H1 (cell line): ENCODE results near the gene FOXL2.
A peak's percentile ranks its signal among the peaks of the same experiment; 100 is the strongest.

Experiments
- BCL11A ChIP-seq, 2 experiments: IDR thresholded peaks; one replicate each; pipeline ENCODE4 v1.6.1; 2011; ENCODE audit warnings: low read depth in 2 of 2, low read length in 2 of 2, mild to moderate bottlenecking in 2 of 2
- BRCA1 ChIP-seq: IDR thresholded peaks from 2 replicates; pipeline ENCODE4 v1.6.1; 2012; ENCODE audit warnings: low read depth, low read length, improper control_type of control experiment
- EZH2 ChIP-seq: fragments of 200-600 bp; sonication (generic); IDR thresholded peaks from 2 replicates; pipeline ENCODE4 v1.7.1; 2012; ENCODE audit warnings: low read depth, mild to moderate bottlenecking, moderate library complexity, low read length, inconsistent platforms; ENCODE audit not compliant: severe bottlenecking
- JUN ChIP-seq: IDR thresholded peaks from 2 replicates; pipeline ENCODE4 v1.6.1; 2011; ENCODE audit warnings: low read depth, mild to moderate bottlenecking, improper control_type of control experiment, low read length
- POLR2A ChIP-seq, 2 experiments: IDR thresholded peaks; 1 replicate in 1 of 2; 2 replicates in 1 of 2; pipeline ENCODE4 v1.6.1; 2011; ENCODE audit warnings: low read depth in 2 of 2, low read length in 2 of 2, mild to moderate bottlenecking in 2 of 2; ENCODE audit errors: control extremely low read depth in 1 of 2
- POLR2AphosphoS5 ChIP-seq: IDR thresholded peaks from 2 replicates; pipeline ENCODE4 v1.6.1; 2011; ENCODE audit warnings: low read depth, low read length
- RAD21 ChIP-seq, 2 experiments: IDR thresholded peaks in 1 of 2; conservative IDR thresholded peaks in 1 of 2; 2 replicates each; pipeline ENCODE4 v1.6.1; 2011; ENCODE audit warnings: low read depth in 2 of 2, low read length in 2 of 2, improper control_type of control experiment in 1 of 2, inconsistent platforms in 1 of 2, mild to moderate bottlenecking in 1 of 2, moderate library complexity in 1 of 2
- SP1 ChIP-seq: IDR thresholded peaks from 2 replicates; pipeline ENCODE4 v1.6.1; 2011; ENCODE audit warnings: low read depth, low read length
- TBP ChIP-seq: IDR thresholded peaks from 2 replicates; pipeline ENCODE4 v1.6.1; 2011; ENCODE audit warnings: low read depth, low read length, improper control_type of control experiment
- YY1 ChIP-seq: IDR thresholded peaks from 2 replicates; pipeline ENCODE4 v1.6.1; 2011; ENCODE audit warnings: low read depth, mild to moderate bottlenecking, low read length
- TF ChIP-seq, protein P1 (sequence below), 3 experiments: IDR thresholded peaks; 1 replicate in 2 of 3; 2 replicates in 1 of 3; pipeline versions ENCODE4 v1.5.1 to v1.6.1; 2011; ENCODE audit warnings: low read length in 3 of 3, mild to moderate bottlenecking in 3 of 3, inconsistent platforms in 2 of 3, low read depth in 1 of 3, moderate library complexity in 1 of 3; ENCODE audit not compliant: insufficient read depth in 1 of 3; ENCODE audit errors: control extremely low read depth in 1 of 3
- TF ChIP-seq, protein P2 (sequence below): IDR thresholded peaks from 2 replicates; pipeline ENCODE4 v1.6.1; 2012; ENCODE audit warnings: inconsistent platforms

DNA sequence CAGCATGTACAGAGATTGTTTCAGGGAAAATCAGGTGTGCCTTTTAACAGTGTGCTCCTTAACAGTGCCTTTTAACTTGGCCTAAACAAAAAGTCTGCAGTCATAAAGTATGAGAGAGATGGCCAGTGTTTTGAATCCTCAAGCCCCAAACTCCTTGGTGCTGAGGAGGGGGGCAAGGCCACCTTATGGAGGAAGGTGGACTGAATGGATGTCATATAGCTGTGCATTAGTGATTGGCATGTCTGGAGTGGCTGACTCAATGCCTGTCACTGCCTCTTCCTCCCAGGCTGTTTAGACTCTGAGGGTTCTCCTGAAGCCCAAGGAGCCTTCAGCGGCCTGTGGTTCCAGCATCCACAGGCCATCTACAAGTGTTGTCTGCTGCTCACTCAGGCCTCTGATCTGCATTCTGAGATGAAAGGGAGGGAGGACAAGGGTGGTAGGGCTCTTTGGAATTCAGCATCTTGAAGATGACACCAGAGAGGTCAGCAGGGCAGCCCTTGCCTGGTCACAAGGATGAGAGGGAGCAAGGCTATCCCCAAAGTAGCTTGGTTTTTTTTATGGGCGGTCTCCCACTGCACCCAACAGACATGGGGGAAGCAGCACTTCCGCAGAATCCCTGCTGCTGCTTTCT, 1.5 kb upstream of the FOXL2 start:
- TF ChIP-seq, protein P1, sequence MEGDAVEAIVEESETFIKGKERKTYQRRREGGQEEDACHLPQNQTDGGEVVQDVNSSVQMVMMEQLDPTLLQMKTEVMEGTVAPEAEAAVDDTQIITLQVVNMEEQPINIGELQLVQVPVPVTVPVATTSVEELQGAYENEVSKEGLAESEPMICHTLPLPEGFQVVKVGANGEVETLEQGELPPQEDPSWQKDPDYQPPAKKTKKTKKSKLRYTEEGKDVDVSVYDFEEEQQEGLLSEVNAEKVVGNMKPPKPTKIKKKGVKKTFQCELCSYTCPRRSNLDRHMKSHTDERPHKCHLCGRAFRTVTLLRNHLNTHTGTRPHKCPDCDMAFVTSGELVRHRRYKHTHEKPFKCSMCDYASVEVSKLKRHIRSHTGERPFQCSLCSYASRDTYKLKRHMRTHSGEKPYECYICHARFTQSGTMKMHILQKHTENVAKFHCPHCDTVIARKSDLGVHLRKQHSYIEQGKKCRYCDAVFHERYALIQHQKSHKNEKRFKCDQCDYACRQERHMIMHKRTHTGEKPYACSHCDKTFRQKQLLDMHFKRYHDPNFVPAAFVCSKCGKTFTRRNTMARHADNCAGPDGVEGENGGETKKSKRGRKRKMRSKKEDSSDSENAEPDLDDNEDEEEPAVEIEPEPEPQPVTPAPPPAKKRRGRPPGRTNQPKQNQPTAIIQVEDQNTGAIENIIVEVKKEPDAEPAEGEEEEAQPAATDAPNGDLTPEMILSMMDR (IDR thresholded peaks at IDR 0.05; ENCODE audit: control extremely low read depth in 1 of 3, insufficient read depth in 1 of 3, low read depth in 1 of 3, low read length in 3 of 3), result no peak
- TF ChIP-seq RAD21 (IDR thresholded peaks at IDR 0.05 in 1 of 2, conservative IDR thresholded peaks at IDR 0.05 in 1 of 2; ENCODE audit: low read depth in 2 of 2, low read length in 2 of 2) (no peak), JUN (no peak), POLR2A (IDR thresholded peaks at IDR 0.05; ENCODE audit: control extremely low read depth in 1 of 2, low read depth in 2 of 2, low read length in 2 of 2) (peak in 1 of 2 experiments; percentile 31; a peak in 1 of 3 replicates), SP1 (no peak), POLR2AphosphoS5 (no peak), BCL11A (IDR thresholded peaks at IDR 0.05; ENCODE audit: low read depth in 2 of 2, low read length in 2 of 2) (no peak), TBP (0 out of 2 replicates have a peak, but pooled peaks have one; percentile 1), YY1 (no peak), EZH2 (no peak), BRCA1 (no peak)
- TF ChIP-seq, protein P2, sequence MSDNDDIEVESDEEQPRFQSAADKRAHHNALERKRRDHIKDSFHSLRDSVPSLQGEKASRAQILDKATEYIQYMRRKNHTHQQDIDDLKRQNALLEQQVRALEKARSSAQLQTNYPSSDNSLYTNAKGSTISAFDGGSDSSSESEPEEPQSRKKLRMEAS, result no peak
